ENCODE results near the gene ATM.

ATM gene

DNA sequence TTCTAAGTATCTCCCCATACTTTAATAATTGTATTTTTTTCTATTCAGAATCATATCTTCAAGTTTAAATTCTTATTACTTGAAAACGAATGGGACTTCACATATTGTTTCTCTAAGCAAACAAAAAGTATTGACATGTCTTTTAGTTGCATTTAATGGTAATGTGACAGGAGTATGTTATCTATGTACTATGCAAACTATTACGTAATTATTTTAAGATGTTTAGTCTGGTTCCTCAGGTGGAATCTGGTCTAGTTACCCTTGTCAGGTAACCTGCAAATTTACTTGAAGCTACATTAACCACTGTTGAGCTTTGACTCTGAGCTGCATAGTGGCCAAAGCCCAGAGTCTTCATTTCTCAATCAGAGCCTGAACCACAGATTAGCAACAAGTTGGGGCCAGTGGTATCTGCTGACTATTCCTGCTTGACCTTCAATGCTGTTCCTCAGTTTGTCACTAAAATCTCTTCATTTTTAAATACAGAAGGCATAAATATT, 110.6 kb downstream of the ATM start:
- H3K9me3 ChIP-seq = no peaks in the 10 kb centered on the region
- no peaks in the 10 kb centered on the region for H3K4me1 ChIP-seq
- no peaks in the 10 kb centered on the region for H3K27me3 ChIP-seq
- no peak overlapping the region for H3K4me3 ChIP-seq (ENCODE audit: low read depth, low read length)
- TF ChIP-seq, protein P1, sequence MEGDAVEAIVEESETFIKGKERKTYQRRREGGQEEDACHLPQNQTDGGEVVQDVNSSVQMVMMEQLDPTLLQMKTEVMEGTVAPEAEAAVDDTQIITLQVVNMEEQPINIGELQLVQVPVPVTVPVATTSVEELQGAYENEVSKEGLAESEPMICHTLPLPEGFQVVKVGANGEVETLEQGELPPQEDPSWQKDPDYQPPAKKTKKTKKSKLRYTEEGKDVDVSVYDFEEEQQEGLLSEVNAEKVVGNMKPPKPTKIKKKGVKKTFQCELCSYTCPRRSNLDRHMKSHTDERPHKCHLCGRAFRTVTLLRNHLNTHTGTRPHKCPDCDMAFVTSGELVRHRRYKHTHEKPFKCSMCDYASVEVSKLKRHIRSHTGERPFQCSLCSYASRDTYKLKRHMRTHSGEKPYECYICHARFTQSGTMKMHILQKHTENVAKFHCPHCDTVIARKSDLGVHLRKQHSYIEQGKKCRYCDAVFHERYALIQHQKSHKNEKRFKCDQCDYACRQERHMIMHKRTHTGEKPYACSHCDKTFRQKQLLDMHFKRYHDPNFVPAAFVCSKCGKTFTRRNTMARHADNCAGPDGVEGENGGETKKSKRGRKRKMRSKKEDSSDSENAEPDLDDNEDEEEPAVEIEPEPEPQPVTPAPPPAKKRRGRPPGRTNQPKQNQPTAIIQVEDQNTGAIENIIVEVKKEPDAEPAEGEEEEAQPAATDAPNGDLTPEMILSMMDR (IDR thresholded peaks at IDR 0.05; ENCODE audit: low read depth, low read length) = no peak
- no peak for DNase-seq
- peaks cover 38% of the 10 kb centered on the region for H3K36me3 ChIP-seq

DNA sequence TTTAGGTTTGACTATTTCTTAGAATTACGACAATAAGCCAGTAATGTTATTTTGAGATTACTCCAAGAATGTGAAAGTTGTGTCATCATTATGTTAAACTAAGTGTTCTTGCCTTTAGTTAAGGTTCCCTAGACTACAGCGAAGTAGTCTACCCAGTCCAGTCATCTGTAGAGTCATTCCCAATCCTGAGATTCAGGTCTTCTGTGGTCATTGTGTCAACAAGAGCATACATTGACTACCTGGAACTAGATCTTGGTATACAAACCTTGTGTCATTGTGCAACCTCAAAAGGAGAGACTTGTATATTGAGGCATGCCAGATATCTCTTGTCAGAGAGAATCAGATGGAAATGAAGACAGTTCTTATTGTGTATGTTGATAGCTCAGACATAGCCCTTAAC, 115.9 kb downstream of the ATM start:
- Histone ChIP-seq H3K27me3 (no peaks in the 10 kb centered on the region), H3K4me1 (no peaks in the 10 kb centered on the region), H3K4me3 (ENCODE audit: low read depth, low read length) (no peak overlapping the region), H3K36me3 (peaks cover 23% of the 10 kb centered on the region), H3K9me3 (no peaks in the 10 kb centered on the region)
- no peak for DNase-seq
- TF ChIP-seq, protein P1 (IDR thresholded peaks at IDR 0.05; ENCODE audit: low read depth, low read length) = no peak

DNA sequence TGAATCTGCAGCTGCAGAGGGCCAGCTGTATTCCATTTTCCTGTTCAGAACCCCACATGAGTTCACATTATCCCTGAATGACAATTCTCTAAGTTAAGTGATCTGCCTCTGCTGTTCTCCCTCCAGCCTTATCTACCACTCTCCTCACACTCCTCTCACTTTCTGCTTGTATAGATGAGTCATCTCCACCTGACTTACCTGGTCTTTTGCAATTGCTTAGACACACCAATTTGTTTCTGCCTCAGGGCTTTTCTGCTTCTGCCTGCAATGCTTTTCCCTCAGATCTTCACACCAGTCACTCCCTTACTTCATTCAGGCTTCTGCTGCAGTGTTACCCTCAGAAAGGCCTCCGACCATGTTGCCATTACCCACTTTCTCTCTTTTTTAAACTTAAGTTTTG, 118.1 kb downstream of the ATM start:
- TF ChIP-seq, protein P1 (IDR thresholded peaks at IDR 0.05; ENCODE audit: low read depth, low read length) = no peak
- no peaks in the 10 kb centered on the region for H3K4me1 ChIP-seq
- no peaks in the 10 kb centered on the region for H3K27me3 ChIP-seq
- H3K4me3 ChIP-seq (ENCODE audit: low read depth, low read length) = no peak overlapping the region
- H3K36me3 ChIP-seq = peaks cover 17% of the 10 kb centered on the region
- no peaks in the 10 kb centered on the region for H3K9me3 ChIP-seq
- no peak for DNase-seq

DNA sequence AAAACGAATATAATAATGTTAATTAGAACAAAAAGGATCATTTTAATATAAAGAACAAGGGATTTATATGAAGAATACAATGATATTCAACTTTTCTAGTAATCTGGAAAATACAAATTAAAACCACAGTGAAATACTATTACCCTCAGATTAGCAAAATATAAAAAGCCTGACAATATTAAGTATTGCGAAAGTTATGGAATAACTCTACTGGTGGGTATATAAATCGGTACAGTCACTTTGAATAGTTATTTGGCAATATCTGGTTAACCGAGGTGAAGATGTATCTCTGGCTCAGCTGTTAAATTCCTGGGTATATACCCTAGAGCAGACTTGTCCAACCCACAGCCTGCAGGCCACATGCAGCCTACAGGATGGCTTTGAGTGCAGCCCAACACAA, 118.8 kb downstream of the ATM start:
- no peaks in the 10 kb centered on the region for H3K4me1 ChIP-seq
- no peak for DNase-seq
- no peak overlapping the region for H3K4me3 ChIP-seq (ENCODE audit: low read depth, low read length)
- H3K27me3 ChIP-seq = no peaks in the 10 kb centered on the region
- no peaks in the 10 kb centered on the region for H3K9me3 ChIP-seq
- H3K36me3 ChIP-seq = peaks cover 13% of the 10 kb centered on the region
- TF ChIP-seq, protein P1 (IDR thresholded peaks at IDR 0.05; ENCODE audit: low read depth, low read length) = no peak

DNA sequence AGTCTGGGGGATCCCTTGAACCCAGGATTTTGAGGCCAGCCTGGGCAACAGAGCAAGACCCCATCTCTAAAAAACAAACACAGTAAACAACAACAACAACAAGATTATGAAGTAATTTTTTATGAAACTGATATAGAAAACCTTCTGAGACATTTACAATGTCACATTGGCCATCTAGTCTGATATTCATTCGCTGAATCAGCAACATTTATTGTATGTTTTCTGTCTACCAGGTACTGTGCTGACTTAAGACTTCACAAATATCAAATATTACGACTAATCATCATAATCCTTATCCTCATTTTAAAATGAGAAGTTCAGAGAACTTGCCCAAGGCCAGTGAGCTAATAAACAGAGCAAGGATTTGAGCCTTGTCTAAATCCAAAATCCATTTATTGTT, 120.8 kb downstream of the ATM start:
- no peak for DNase-seq
- H3K27me3 ChIP-seq = no peaks in the 10 kb centered on the region
- no peak overlapping the region for H3K4me3 ChIP-seq (ENCODE audit: low read depth, low read length)
- TF ChIP-seq, protein P1 (IDR thresholded peaks at IDR 0.05; ENCODE audit: low read depth, low read length) = no peak
- no peaks in the 10 kb centered on the region for H3K9me3 ChIP-seq
- H3K4me1 ChIP-seq = no peaks in the 10 kb centered on the region
- peaks cover 17% of the 10 kb centered on the region for H3K36me3 ChIP-seq

DNA sequence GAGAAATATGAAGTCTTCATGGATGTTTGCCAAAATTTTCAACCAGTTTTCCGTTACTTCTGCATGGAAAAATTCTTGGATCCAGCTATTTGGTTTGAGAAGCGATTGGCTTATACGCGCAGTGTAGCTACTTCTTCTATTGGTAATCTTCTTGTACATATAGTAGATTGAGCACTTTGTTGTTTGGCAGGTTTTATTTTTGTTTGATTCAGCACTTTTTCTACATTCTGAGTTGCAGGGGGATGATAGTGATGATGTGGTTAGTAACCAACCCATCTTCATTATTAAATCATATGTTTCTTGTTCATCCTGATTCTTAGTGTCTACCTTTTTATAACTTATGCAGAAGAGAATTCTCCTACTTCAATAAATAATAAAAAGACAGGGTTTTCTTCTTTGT, 122.9 kb downstream of the ATM start:
- no peaks in the 10 kb centered on the region for H3K9me3 ChIP-seq
- no peak overlapping the region for H3K4me3 ChIP-seq (ENCODE audit: low read depth, low read length)
- H3K27me3 ChIP-seq = no peaks in the 10 kb centered on the region
- H3K36me3 ChIP-seq = peaks cover 17% of the 10 kb centered on the region
- TF ChIP-seq, protein P1 (IDR thresholded peaks at IDR 0.05; ENCODE audit: low read depth, low read length) = no peak
- DNase-seq = no peak
- H3K4me1 ChIP-seq = no peaks in the 10 kb centered on the region

All from BE2C (cell line).